Measurements from ENCODE around the gene EDA.

EDA gene

GRCh38 chrX:70038515-70038914 lies 422.6 kb downstream of the EDA start:
- Histone ChIP-seq H3K27ac (ENCODE audit: poor library complexity, severe bottlenecking) (no peak overlapping the region), H3K4me1 (ENCODE audit: insufficient read depth, poor library complexity, severe bottlenecking) (no peaks in the 10 kb centered on the region), H3K27me3 (ENCODE audit: insufficient read depth, poor library complexity, severe bottlenecking) (no peaks in the 10 kb centered on the region), H3K36me3 (ENCODE audit: low read depth) (no peaks in the 10 kb centered on the region), H3K4me3 (ENCODE audit: severe bottlenecking) (no peak overlapping the region), H3K9me3 (ENCODE audit: severe bottlenecking) (no peaks in the 10 kb centered on the region)
- DNase-seq (ENCODE audit: low spot score): no peak
- no peak for TF ChIP-seq CTCF (IDR thresholded peaks at IDR 0.05; ENCODE audit: poor library complexity, severe bottlenecking)
- ATAC-seq (ENCODE audit: low read depth): no peak

- Histone ChIP-seq H3K27me3 (ENCODE audit: insufficient read depth, poor library complexity, severe bottlenecking) (no peaks in the 10 kb centered on the region), H3K4me1 (ENCODE audit: insufficient read depth, poor library complexity, severe bottlenecking) (no peaks in the 10 kb centered on the region), H3K36me3 (ENCODE audit: low read depth) (no peaks in the 10 kb centered on the region), H3K9me3 (ENCODE audit: severe bottlenecking) (no peaks in the 10 kb centered on the region), H3K4me3 (ENCODE audit: severe bottlenecking) (no peak overlapping the region), H3K27ac (ENCODE audit: poor library complexity, severe bottlenecking) (no peak overlapping the region)
- ATAC-seq (ENCODE audit: low read depth) (no peak), DNase-seq (ENCODE audit: low spot score) (no peak)
- no peak for TF ChIP-seq CTCF (IDR thresholded peaks at IDR 0.05; ENCODE audit: poor library complexity, severe bottlenecking)
These were observed 423.0 kb downstream of the EDA start for GRCh38 chrX:70038951-70039350.

- ATAC-seq (ENCODE audit: low read depth) (0 out of 3 replicates have a peak, but pooled peaks have one; percentile 31), DNase-seq (ENCODE audit: low spot score) (no peak)
- Histone ChIP-seq H3K36me3 (ENCODE audit: low read depth) (no peaks in the 10 kb centered on the region), H3K27me3 (ENCODE audit: insufficient read depth, poor library complexity, severe bottlenecking) (no peaks in the 10 kb centered on the region), H3K9me3 (ENCODE audit: severe bottlenecking) (no peaks in the 10 kb centered on the region), H3K27ac (ENCODE audit: poor library complexity, severe bottlenecking) (no peak overlapping the region), H3K4me1 (ENCODE audit: insufficient read depth, poor library complexity, severe bottlenecking) (no peaks in the 10 kb centered on the region), H3K4me3 (ENCODE audit: severe bottlenecking) (no peak overlapping the region)
- no peak for TF ChIP-seq CTCF (IDR thresholded peaks at IDR 0.05; ENCODE audit: poor library complexity, severe bottlenecking)
These were observed 423.8 kb downstream of the EDA start for GRCh38 chrX:70039758-70040157.

- no peak overlapping the region for H3K4me3 ChIP-seq (ENCODE audit: severe bottlenecking)
- H3K36me3 ChIP-seq (ENCODE audit: low read depth): no peaks in the 10 kb centered on the region
- H3K4me1 ChIP-seq (ENCODE audit: insufficient read depth, poor library complexity, severe bottlenecking): peaks cover 5% of the 10 kb centered on the region
- ATAC-seq (ENCODE audit: low read depth) (no peak), DNase-seq (ENCODE audit: low spot score) (no peak)
- no peak for TF ChIP-seq CTCF (IDR thresholded peaks at IDR 0.05; ENCODE audit: poor library complexity, severe bottlenecking)
- H3K9me3 ChIP-seq (ENCODE audit: severe bottlenecking): no peaks in the 10 kb centered on the region
- no peaks in the 10 kb centered on the region for H3K27me3 ChIP-seq (ENCODE audit: insufficient read depth, poor library complexity, severe bottlenecking)
- H3K27ac ChIP-seq (ENCODE audit: poor library complexity, severe bottlenecking): no peak overlapping the region
These were observed 426.1 kb downstream of the EDA start for GRCh38 chrX:70041993-70042392.

- ATAC-seq (ENCODE audit: low read depth) (no peak), DNase-seq (ENCODE audit: low spot score) (no peak)
- Histone ChIP-seq H3K4me1 (ENCODE audit: insufficient read depth, poor library complexity, severe bottlenecking) (peaks cover 11% of the 10 kb centered on the region), H3K9me3 (ENCODE audit: severe bottlenecking) (no peaks in the 10 kb centered on the region), H3K4me3 (ENCODE audit: severe bottlenecking) (no peak overlapping the region), H3K27me3 (ENCODE audit: insufficient read depth, poor library complexity, severe bottlenecking) (no peaks in the 10 kb centered on the region), H3K36me3 (ENCODE audit: low read depth) (no peaks in the 10 kb centered on the region), H3K27ac (ENCODE audit: poor library complexity, severe bottlenecking) (no peak overlapping the region)
- no peak for TF ChIP-seq CTCF (IDR thresholded peaks at IDR 0.05; ENCODE audit: poor library complexity, severe bottlenecking)
These were observed 426.8 kb downstream of the EDA start for GRCh38 chrX:70042399-70043371.
